ENCODE results near the gene PTPRT. TPM values are rescaled to one million over a fixed set of nuclear protein-coding genes. Genes with fewer than 3 reads are reported as not detected.

PTPRT gene
- total RNA-seq, 1 experiment from 2014 or later = not detected

GRCh38 chr20:42559665-42560064 is 630.0 kb downstream of the PTPRT start:
- Histone ChIP-seq H3K36me3 (ENCODE audit: control insufficient read depth in 1 of 2, insufficient read depth in 2 of 2, low read length in 2 of 2) (no peaks in the 10 kb centered on the region), H3K79me2 (ENCODE audit: insufficient read depth, low read length) (no peaks in the 10 kb centered on the region), H3K27me3 (ENCODE audit: insufficient read depth, low read length) (no peaks in the 10 kb centered on the region), H3K4me2 (ENCODE audit: low read length) (no peak overlapping the region), H4K20me1 (ENCODE audit: insufficient read depth) (no peaks in the 10 kb centered on the region), H2AFZ (ENCODE audit: low read depth, low read length, poor library complexity, severe bottlenecking) (no peak overlapping the region), H3K9me3 (ENCODE audit: control insufficient read depth in 1 of 2, insufficient read depth in 1 of 2, low read depth in 1 of 2, low read length in 2 of 2) (peaks cover 12 to 45% of the 10 kb centered on the region in 2 experiments; a peak in 2 of 4 replicates), H3K4me3 (replicated peaks in 1 of 2; ENCODE audit: low read depth in 1 of 2, low read length in 2 of 2) (no peak overlapping the region), H3K27ac (ENCODE audit: low read depth, low read length) (no peak overlapping the region), H3K4me1 (ENCODE audit: control insufficient read depth in 1 of 2, insufficient read depth in 2 of 2, low read length in 2 of 2) (no peaks in the 10 kb centered on the region), H3K9ac (ENCODE audit: low read length) (no peak overlapping the region), H3K9me2 (ENCODE audit: insufficient read depth) (no peaks in the 10 kb centered on the region)
- DNase-seq (ENCODE audit: low read depth, low spot score) (no peak), ATAC-seq (no peak)
- ChIA-PET POLR2A (no interaction called here), CTCF (no interaction called here), RAD21 (ENCODE audit: low non-redundant PET in 1 of 2, low total read pairs in 2 of 2, uncharacterized antibody in 2 of 2, unreplicated experiment in 2 of 2) (no interaction called here)
- TF ChIP-seq ATF3 (IDR thresholded peaks at IDR 0.05) (no peak), RAD21 (IDR thresholded peaks at IDR 0.05; ENCODE audit: low read depth) (no peak), POLR2AphosphoS5 (IDR thresholded peaks at IDR 0.05; ENCODE audit: low read depth, low read length) (no peak), SRF (IDR thresholded peaks at IDR 0.05; ENCODE audit: low read depth) (no peak), EZH2 (IDR thresholded peaks at IDR 0.05) (no peak), ELF1 (IDR thresholded peaks at IDR 0.05; ENCODE audit: borderline replicate concordance, low read depth) (no peak), JUND (IDR thresholded peaks at IDR 0.05) (no peak), TCF7L2 (IDR thresholded peaks at IDR 0.05; ENCODE audit: borderline replicate concordance, extremely low read depth, insufficient read depth, insufficient read length) (no peak), SP1 (IDR thresholded peaks at IDR 0.05; ENCODE audit: low read depth) (no peak), SIN3A (IDR thresholded peaks at IDR 0.05; ENCODE audit: low read depth) (no peak), CTCF (IDR thresholded peaks at IDR 0.05 in 2 of 3, conservative IDR thresholded peaks at IDR 0.05 in 1 of 3; ENCODE audit: borderline replicate concordance in 1 of 3, insufficient read depth in 1 of 3, low read depth in 2 of 3, low read length in 2 of 3) (no peak)
- BruUV-seq (replicated peaks) = no TSS peak
- intact Hi-C loops (cut with micrococcal nuclease) = no loop called here

Measured in HCT116 (cell line).